GM19351 (cell line): Measurements from ENCODE around the gene ECE2.
"Not testable (repeated sequence)": the region's sequence is repeated elsewhere in the genome, so short reads cannot be mapped to it uniquely, and the experiment has no call there.

Experiments used
- ATAC-seq: cut with Tn5 transposase; IDR thresholded peaks from one replicate; pipeline ENCODE4 v1.9.1; 2021; ENCODE audit warnings: mild to moderate bottlenecking, moderate library complexity; ENCODE audit not compliant: unreplicated experiment

The ECE2 gene

GRCh38 chr3:184335291-184335660 lies 59.5 kb downstream of the ECE2 start:
- no peak for ATAC-seq

- peak; percentile 85 for ATAC-seq
Observed at GRCh38 chr3:184335661-184336546, 60.1 kb downstream of the ECE2 start.

- ATAC-seq = no peak
Observed at GRCh38 chr3:184336547-184337398, 61.0 kb downstream of the ECE2 start.

GRCh38 chr3:184337399-184337714 lies 61.5 kb downstream of the ECE2 start, which contains the start of gene FAM131A:
Gene FAM131A, plus strand, starts transcription at chr3:184337600. Its CDS starts 31 bp downstream, at chr3:184337631.
- ATAC-seq = no peak

- ATAC-seq = no peak
Observed at GRCh38 chr3:184337981-184338380, 62.2 kb downstream of the ECE2 start.

- no peak for ATAC-seq
Observed at GRCh38 chr3:184338511-184338945, 62.7 kb downstream of the ECE2 start.

- ATAC-seq = no peak
Observed at GRCh38 chr3:184339001-184339400, 63.2 kb downstream of the ECE2 start.

- ATAC-seq = not testable (repeated sequence)
Observed at GRCh38 chr3:184339451-184340135, 63.8 kb downstream of the ECE2 start.

- no peak for ATAC-seq
Observed at GRCh38 chr3:184341925-184342324, 66.1 kb downstream of the ECE2 start.
